Mucosa of gallbladder (tissue), 1 donor: Measurements from ENCODE around the gene RPLP1. TPM values are rescaled to one million over a fixed set of nuclear protein-coding genes. Genes with fewer than 3 reads are reported as not detected.

Experiments
- DNase-seq: peaks from one replicate; pipeline ENCODE4 v3.0.0-alpha.2; 2020; ENCODE audit warnings: low spot score
- total RNA-seq: library from RNA; stranded (reverse); gene quantifications from one replicate; pipeline ENCODE4 v1.2.1, GENCODE V29; 2021
- donor health status: DM: no; HTN: no; CAD: no.

RPLP1 gene
- total RNA-seq, 1 donor from 2014 or later = 1,562 TPM

GRCh38 chr15:69497076-69497475 lies 44.5 kb downstream of the RPLP1 start:
- no peak for DNase-seq

GRCh38 chr15:69497667-69498066 lies 45.0 kb downstream of the RPLP1 start:
- DNase-seq = no peak

- no peak for DNase-seq
Observed at GRCh38 chr15:69498282-69498681, 45.7 kb downstream of the RPLP1 start.

- DNase-seq = no peak
Observed at GRCh38 chr15:69498987-69499386, 46.4 kb downstream of the RPLP1 start.

GRCh38 chr15:69499521-69500211 lies 47.0 kb downstream of the RPLP1 start:
- no peak for DNase-seq

- DNase-seq = no peak
Observed at GRCh38 chr15:69500339-69500738, 47.7 kb downstream of the RPLP1 start.

GRCh38 chr15:69501456-69501855 lies 48.8 kb downstream of the RPLP1 start:
- DNase-seq = no peak

GRCh38 chr15:69502470-69503045 lies 49.9 kb downstream of the RPLP1 start:
- no peak for DNase-seq

GRCh38 chr15:69504352-69505040 lies 51.9 kb downstream of the RPLP1 start:
- DNase-seq = no peak

Other genes starting within 250 kb of the RPLP1 start
- 20.5 TPM for gene PAQR5, start 153.9 kb upstream of the RPLP1 start, total RNA-seq
- 3.9 TPM for gene KIF23, start 38.5 kb upstream of the RPLP1 start, total RNA-seq